ENCODE results near the gene RASGEF1C.

RASGEF1C gene

DNA sequence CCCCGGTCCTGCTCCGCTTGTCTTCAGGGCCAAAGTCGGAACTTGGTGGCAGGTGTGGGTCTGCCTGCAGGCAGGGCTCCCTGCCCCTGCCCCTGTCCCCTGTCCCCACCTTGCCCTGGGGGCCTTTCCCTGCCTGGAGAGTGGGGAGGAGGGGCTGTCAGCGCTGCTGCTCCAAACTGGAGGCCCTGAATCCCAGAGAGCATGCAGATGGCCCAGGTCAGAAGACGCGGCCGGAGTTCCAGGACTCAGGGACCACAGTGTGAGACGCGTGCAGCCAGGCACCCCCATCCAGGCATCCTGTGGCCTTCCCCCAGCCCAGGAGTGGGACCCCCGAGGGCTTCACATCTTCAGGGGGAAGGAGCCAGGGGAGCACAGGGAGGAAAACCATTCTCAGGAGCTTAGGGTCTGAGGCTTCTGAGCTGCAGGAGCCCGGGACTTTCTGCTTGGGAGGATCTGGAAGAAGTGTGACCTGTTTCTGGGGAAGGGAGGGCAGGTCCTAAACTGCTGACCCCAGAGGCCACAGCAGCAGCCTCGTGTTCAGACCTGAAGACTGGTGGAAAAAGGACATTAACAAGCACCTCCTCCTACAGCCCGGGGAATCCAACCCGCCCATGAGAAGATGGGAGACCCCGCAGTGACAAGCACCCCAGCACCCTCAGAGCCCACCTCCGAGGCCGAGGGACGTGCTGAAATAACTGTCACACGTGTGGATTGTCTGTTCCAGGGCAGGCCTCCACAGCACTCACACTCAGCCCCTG, 38.0 kb downstream of the RASGEF1C start:
- no peak for TF ChIP-seq CTCF (IDR thresholded peaks at IDR 0.05; ENCODE audit: low read depth, low read length, missing control alignments)
- no peak overlapping the region for H3K4me3 ChIP-seq (ENCODE audit: low read depth, low read length)
- DNase-seq (ENCODE audit: low read depth), result no peak
- in situ Hi-C loops (cut with HindIII; ENCODE audit: low sequenced_read_pairs), result no loop called here

DNA sequence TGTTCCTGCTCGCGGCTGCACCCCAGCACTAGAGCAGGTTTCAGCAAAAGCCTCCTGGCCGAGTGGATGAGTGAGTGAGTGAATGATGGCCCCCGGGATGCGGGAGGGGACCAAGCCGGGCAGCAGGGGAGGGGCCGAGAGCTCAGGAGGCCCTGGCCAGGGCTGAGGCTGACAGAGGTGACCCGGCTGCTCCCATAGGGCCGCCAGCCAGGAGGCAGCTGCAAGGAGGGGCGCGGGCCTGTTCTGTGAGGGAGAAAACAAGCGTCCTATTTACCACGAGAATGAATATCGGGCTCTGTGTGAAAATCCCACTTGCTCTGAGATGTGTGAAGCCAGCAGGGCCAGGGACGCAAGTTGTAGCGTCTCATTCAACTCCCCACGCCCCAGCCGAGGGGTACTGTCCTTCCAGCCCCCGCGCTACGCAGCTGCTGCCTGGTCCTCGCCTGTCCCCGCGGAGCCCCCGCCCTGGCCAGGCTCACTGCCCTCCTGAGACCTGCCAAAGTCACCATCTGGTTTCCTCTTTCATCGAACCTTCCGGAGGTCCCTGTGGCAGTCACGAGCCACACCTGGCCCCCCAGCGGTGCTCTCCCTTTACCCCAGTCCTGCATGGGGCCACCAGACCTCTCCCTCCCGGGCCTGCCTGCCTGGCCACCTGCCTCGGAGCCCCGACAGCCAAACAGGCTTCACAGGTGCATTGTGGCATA, 38.8 kb downstream of the RASGEF1C start:
- H3K4me3 ChIP-seq (ENCODE audit: low read depth, low read length), result no peak overlapping the region
- no peak for TF ChIP-seq CTCF (IDR thresholded peaks at IDR 0.05; ENCODE audit: low read depth, low read length, missing control alignments)
- in situ Hi-C loops (cut with HindIII; ENCODE audit: low sequenced_read_pairs), result no loop called here
- no peak for DNase-seq (ENCODE audit: low read depth)

DNA sequence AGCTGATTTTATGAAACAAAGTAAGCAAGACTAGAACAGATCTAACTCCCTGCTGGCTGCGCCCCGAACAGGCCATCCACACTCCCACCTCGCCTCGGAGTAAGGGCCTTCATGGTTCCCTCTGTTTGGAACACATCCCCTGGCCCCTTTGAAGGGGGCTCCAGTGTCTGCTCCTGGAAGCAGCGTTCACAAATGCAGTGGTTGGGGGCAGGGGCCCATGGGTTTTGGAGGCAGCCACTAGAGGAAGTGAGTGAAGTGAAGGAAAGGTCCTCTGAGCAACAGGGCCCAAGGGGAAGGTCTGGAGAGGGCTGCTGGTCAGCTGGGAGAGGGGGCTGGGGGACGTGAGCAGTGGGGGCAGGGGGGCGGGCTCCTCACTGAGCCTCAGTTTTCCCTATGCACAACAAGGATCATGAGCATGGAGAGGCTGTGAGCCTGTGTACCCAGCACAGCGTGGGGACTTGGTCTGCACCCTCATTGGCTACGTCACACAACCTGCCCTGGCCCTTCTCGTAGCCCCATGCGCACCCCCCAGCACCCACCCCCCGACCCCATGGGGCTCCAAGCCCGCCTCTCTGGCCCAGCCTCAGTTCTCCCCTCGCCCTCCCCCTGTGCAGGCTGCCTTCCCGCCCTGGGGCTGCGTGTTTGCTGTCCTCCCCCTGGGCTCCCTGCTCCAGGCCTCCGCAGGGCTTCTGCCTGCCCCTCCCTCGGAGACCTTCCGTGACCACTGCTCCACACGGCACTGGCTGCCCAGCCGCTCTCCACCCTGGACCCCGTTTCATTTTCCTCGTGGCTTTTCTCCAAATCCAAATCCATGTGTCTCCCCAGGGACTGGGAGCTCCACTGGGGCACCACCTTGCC, 39.5 kb downstream of the RASGEF1C start:
- in situ Hi-C loops (cut with HindIII; ENCODE audit: low sequenced_read_pairs), result no loop called here
- DNase-seq (ENCODE audit: low read depth), result no peak
- no peak for TF ChIP-seq CTCF (IDR thresholded peaks at IDR 0.05; ENCODE audit: low read depth, low read length, missing control alignments)
- no peak overlapping the region for H3K4me3 ChIP-seq (ENCODE audit: low read depth, low read length)

DNA sequence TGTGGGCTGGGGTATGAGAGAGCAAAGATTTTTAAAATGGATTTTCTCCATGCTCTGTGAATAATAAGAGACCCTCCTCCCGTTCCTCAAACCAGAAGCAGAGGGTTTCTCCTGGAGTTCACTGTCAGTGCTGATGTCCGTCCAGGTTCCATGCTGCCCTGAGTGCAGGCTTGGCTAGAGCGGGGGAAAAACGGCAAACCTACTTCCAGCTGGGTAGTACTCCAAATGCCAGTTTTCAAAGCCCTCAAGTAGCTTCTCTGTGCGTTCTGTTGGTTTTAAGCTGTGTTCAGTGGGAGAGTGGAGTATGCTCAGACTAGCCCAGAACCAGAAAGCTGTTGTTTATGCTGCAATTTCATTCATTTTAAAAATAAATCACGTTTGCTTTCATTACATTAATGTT, 40.3 kb downstream of the RASGEF1C start:
- no peak for TF ChIP-seq CTCF (IDR thresholded peaks at IDR 0.05; ENCODE audit: low read depth, low read length, missing control alignments)
- in situ Hi-C loops (cut with HindIII; ENCODE audit: low sequenced_read_pairs), result no loop called here
- H3K4me3 ChIP-seq (ENCODE audit: low read depth, low read length), result no peak overlapping the region
- no peak for DNase-seq (ENCODE audit: low read depth)

DNA sequence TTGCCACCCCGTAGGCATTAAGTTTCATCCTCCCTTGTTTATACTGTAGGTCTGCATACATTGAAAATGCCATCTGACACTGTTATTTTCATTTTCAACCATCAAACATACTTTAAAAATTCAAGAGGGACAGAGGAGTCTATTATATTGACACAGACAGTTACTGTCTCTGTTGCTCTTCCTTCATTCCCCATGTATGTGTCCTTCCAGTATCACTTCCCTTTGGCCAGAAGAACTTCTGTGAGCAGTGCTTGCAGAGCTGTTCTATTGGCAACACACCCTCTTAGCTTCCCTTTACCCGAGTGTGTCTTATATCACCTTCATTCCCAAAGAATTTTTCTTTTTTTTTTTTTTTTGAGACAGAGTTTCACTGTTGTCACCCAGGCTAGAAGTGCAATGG, 42.8 kb downstream of the RASGEF1C start:
- no peak overlapping the region for H3K4me3 ChIP-seq (ENCODE audit: low read depth, low read length)
- in situ Hi-C loops (cut with HindIII; ENCODE audit: low sequenced_read_pairs), result no loop called here
- no peak for TF ChIP-seq CTCF (IDR thresholded peaks at IDR 0.05; ENCODE audit: low read depth, low read length, missing control alignments)
- no peak for DNase-seq (ENCODE audit: low read depth)

DNA sequence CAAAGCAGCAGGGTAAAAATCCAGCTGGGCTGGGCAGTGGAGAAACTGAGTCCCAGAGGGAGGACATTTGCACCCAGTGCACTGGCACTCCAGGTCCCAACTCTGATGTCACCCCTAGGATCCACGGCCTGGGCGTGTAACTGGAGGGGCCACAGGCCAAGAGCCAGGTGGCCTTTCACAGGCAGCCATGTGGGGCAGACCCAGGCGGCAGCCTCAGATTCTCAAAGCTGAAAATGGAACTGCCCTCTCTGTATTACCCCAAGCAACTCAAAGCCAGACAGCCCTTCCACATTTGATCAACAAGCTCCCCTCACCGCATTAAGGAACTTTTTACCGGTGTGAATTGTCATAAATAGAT, 46.7 kb downstream of the RASGEF1C start:
- TF ChIP-seq CTCF (IDR thresholded peaks at IDR 0.05; ENCODE audit: low read depth, low read length, missing control alignments), result no peak
- no peak overlapping the region for H3K4me3 ChIP-seq (ENCODE audit: low read depth, low read length)
- in situ Hi-C loops (cut with HindIII; ENCODE audit: low sequenced_read_pairs), result no loop called here
- DNase-seq (ENCODE audit: low read depth), result no peak

Measured in astrocyte of the cerebellum (primary cell).